Keratinocyte (primary cell): ENCODE data around the gene VASH2. TPM values are rescaled to one million over a fixed set of nuclear protein-coding genes. Genes with fewer than 3 reads are reported as not detected.

ENCODE experiments used
- DNase-seq: peaks from one replicate; pipeline ENCODE4 v3.0.0-alpha.2; 2011; ENCODE audit warnings: low read depth, missing footprints, low spot score
- FAIRE-seq: peaks from 2 replicates; lab custom pipeline; 2011; peaks lifted over from hg19 to GRCh38; lab: Jason Lieb, UNC
- H2AFZ ChIP-seq: 2 replicates; pipeline ENCODE4 v1.6.0; 2012; ENCODE audit warnings: low read length, control low read depth, inconsistent platforms; ENCODE audit not compliant: control insufficient read depth
- H3K27ac ChIP-seq: 2 replicates; pipeline ENCODE4 v1.5.1; 2011; ENCODE audit warnings: low read length; ENCODE audit not compliant: control insufficient read depth, insufficient read depth
- H3K27me3 ChIP-seq: 3 replicates; pipeline ENCODE4 v1.6.0; 2011; ENCODE audit warnings: low read length; ENCODE audit not compliant: control insufficient read depth, insufficient read depth; ENCODE audit errors: extremely low read depth
- H3K36me3 ChIP-seq, 2 experiments: 2 replicates in 1 of 2; 3 replicates in 1 of 2; pipeline ENCODE4 v1.5.1; 2011; ENCODE audit warnings: low read length in 2 of 2, mild to moderate bottlenecking in 1 of 2; ENCODE audit not compliant: control insufficient read depth in 2 of 2, insufficient read depth in 2 of 2; ENCODE audit errors: extremely low read depth in 1 of 2
- H3K4me1 ChIP-seq: 3 replicates; pipeline ENCODE4 v1.5.1; 2011; ENCODE audit warnings: low read length; ENCODE audit not compliant: control insufficient read depth, insufficient read depth; ENCODE audit errors: extremely low read depth
- H3K4me2 ChIP-seq: 3 replicates; pipeline ENCODE4 v1.6.0; 2011; ENCODE audit warnings: low read depth, low read length; ENCODE audit not compliant: control insufficient read depth, insufficient read depth; ENCODE audit errors: extremely low read depth
- H3K4me3 ChIP-seq, 3 experiments: fragments of 200-600 bp in 1 of 3; sonication (generic) in 1 of 3; 2 replicates in 2 of 3; 3 replicates in 1 of 3; pipeline ENCODE4 v1.5.1; 2011 to 2016; ENCODE audit warnings: low read length in 3 of 3, mild to moderate bottlenecking in 3 of 3, control low read depth in 2 of 3, inconsistent platforms in 1 of 3, low read depth in 1 of 3, mixed read lengths in 1 of 3, mixed run types in 1 of 3, moderate library complexity in 1 of 3; ENCODE audit not compliant: control insufficient read depth in 2 of 3, insufficient read depth in 2 of 3; ENCODE audit errors: extremely low read depth in 1 of 3
- H3K79me2 ChIP-seq: 2 replicates; pipeline ENCODE4 v1.6.0; 2012; ENCODE audit warnings: low read length; ENCODE audit not compliant: control insufficient read depth, insufficient read depth
- H3K9ac ChIP-seq: 3 replicates; pipeline ENCODE4 v1.6.0; 2011; ENCODE audit warnings: low read length; ENCODE audit not compliant: control insufficient read depth, insufficient read depth; ENCODE audit errors: extremely low read depth
- H3K9me1 ChIP-seq: 3 replicates; pipeline ENCODE4 v1.6.0; 2011; ENCODE audit warnings: low read length; ENCODE audit not compliant: control insufficient read depth, insufficient read depth; ENCODE audit errors: extremely low read depth
- H3K9me3 ChIP-seq: 2 replicates; pipeline ENCODE4 v1.5.1; 2012; ENCODE audit warnings: low read depth, low read length; ENCODE audit not compliant: control insufficient read depth
- H4K20me1 ChIP-seq: 3 replicates; pipeline ENCODE4 v1.6.0; 2011; ENCODE audit warnings: low read length; ENCODE audit not compliant: control insufficient read depth, insufficient read depth; ENCODE audit errors: extremely low read depth
- CTCF ChIP-seq, 3 experiments: IDR thresholded peaks in 1 of 3; conservative IDR thresholded peaks in 1 of 3; optimal IDR thresholded peaks in 1 of 3; 2 replicates in 2 of 3; 3 replicates in 1 of 3; pipeline versions ENCODE3 to v1.5.1; 2011; ENCODE audit warnings: low read length in 3 of 3, mild to moderate bottlenecking in 3 of 3, moderate library complexity in 2 of 3, control low read depth in 1 of 3, inconsistent platforms in 1 of 3; ENCODE audit not compliant: insufficient read depth in 2 of 3; ENCODE audit errors: extremely low read depth in 1 of 3
- EZH2 ChIP-seq: IDR thresholded peaks from one replicate; pipeline ENCODE4 v1.6.1; 2012; ENCODE audit warnings: inconsistent platforms, mild to moderate bottlenecking, low read length, moderate library complexity
- dilution Hi-C: fragments of 300-500 bp; cut with MboI; formaldehyde crosslinking; loops from one replicate; pipeline ENCODE4 v1.7.0; 2020; ENCODE audit warnings: low sequenced_read_pairs; ENCODE audit not compliant: extremely low pct_ligation_motif_present
- polyA plus RNA-seq, 5 experiments: library from polyadenylated mRNA; depleted of rRNA in 3 of 5; stranded (reverse) in 3 of 5; stranded (forward) in 1 of 5; unstranded in 1 of 5; fragments of >200 nt; gene quantifications; 1 replicate in 1 of 5; 2 replicates in 3 of 5; 3 replicates in 1 of 5; pipeline versions ENCODE4 v1.2.1 to v1.2.3, GENCODE V29; 2011 to 2012; ENCODE audit warnings: missing spikeins in 2 of 5, low read depth in 1 of 5, low replicate concordance in 1 of 5

Gene VASH2
- polyA plus RNA-seq, 1 donor (not counting 4 experiments of a cell fraction or from before 2014, with no cell fraction given), result 0.04 TPM

DNA sequence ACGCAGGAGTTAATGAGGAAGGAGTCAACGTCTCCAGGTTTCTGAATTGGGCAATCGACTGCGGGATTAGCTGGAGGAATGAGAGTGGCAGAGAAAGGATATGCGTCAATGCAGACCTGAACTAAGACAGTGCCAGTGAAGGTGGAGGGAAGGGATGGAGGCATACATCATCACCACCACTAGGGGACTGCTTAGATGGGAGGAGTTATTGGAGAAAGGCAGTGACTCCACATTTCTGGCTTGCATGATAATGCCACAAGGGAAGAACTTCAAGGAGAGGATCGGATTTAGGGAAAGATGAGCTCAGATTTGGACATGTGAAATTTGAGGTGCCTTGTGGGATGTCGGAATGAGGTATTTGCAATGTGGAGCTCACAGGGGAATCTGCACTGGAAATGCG, 17.5 kb downstream of the VASH2 start:
- H3K4me3 ChIP-seq, result no peak overlapping the region
- H3K4me2 ChIP-seq, result no peak overlapping the region
- no peaks in the 10 kb centered on the region for H3K9me1 ChIP-seq
- no peak overlapping the region for H3K27ac ChIP-seq
- no peaks in the 10 kb centered on the region for H3K36me3 ChIP-seq
- FAIRE-seq, result peak; percentile 29
- no peak overlapping the region for H2AFZ ChIP-seq
- peaks cover 17% of the 10 kb centered on the region for H3K27me3 ChIP-seq
- no peak overlapping the region for H3K9ac ChIP-seq
- H3K4me1 ChIP-seq, result no peaks in the 10 kb centered on the region
- dilution Hi-C loops, result no loop called here
- TF ChIP-seq EZH2 (no peak), CTCF (optimal IDR thresholded peaks at IDR 0.05 in 1 of 3, IDR thresholded peaks at IDR 0.05 in 1 of 3, conservative IDR thresholded peaks at IDR 0.05 in 1 of 3; ENCODE audit: extremely low read depth in 1 of 3, insufficient read depth in 2 of 3, low read length in 3 of 3) (peak; percentile 61 to 86 (median 72))
- H3K9me3 ChIP-seq, result no peaks in the 10 kb centered on the region
- peaks cover 3% of the 10 kb centered on the region for H4K20me1 ChIP-seq
- no peaks in the 10 kb centered on the region for H3K79me2 ChIP-seq
- DNase-seq, result no peak

DNA sequence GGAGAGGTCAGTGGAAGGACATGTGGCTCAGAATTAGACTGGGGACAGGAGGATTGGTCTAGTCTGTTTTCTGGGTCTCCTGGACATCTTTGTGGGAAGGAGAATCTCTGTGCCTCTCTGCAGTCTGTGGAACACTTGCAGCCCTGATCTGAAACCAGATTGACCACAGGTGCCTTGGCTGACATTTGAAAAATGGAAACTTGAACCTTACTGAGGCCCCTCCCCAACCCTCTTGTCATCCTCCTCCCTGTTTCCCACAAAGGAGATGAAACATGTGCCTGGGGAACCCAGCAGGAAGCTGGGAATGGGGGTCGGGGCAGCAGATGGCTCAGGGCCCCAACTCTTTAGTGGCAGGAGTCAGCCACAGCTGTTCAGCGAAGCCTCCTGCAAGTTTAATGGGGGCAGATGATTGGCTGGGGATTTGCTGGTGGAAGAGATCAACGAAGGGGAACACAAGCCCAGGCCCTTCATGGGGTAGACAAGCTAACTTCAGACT, 18.1 kb downstream of the VASH2 start:
- Histone ChIP-seq H2AFZ (no peak overlapping the region), H4K20me1 (peaks cover 3% of the 10 kb centered on the region), H3K9ac (no peak overlapping the region), H3K9me1 (no peaks in the 10 kb centered on the region), H3K4me1 (no peaks in the 10 kb centered on the region), H3K27ac (no peak overlapping the region), H3K36me3 (no peaks in the 10 kb centered on the region), H3K9me3 (no peaks in the 10 kb centered on the region), H3K4me2 (no peak overlapping the region), H3K4me3 (no peak overlapping the region), H3K79me2 (no peaks in the 10 kb centered on the region), H3K27me3 (peaks cover 12% of the 10 kb centered on the region)
- dilution Hi-C loops, result no loop called here
- TF ChIP-seq CTCF (optimal IDR thresholded peaks at IDR 0.05 in 1 of 3, IDR thresholded peaks at IDR 0.05 in 1 of 3, conservative IDR thresholded peaks at IDR 0.05 in 1 of 3; ENCODE audit: extremely low read depth in 1 of 3, insufficient read depth in 2 of 3, low read length in 3 of 3) (no peak), EZH2 (no peak)
- FAIRE-seq (no peak), DNase-seq (no peak)
